Measurements from ENCODE around the gene MRFAP1L1. TPM values are rescaled to one million over a fixed set of nuclear protein-coding genes. Genes with fewer than 3 reads are reported as not detected.

MRFAP1L1 gene
- total and polyA plus RNA-seq, 2 donors (not counting 1 experiment from before 2014, with no cell fraction given), result 12.5 to 57.2 TPM

- DNase-seq, result no peak
- H3K9me3 ChIP-seq (ENCODE audit: control extremely low read depth in 1 of 3, control insufficient read depth in 2 of 3, insufficient read depth in 1 of 3, low read length in 2 of 3), result no peaks in the 10 kb centered on the region
- no peak for TF ChIP-seq CTCF (IDR thresholded peaks at IDR 0.05)
- TF ChIP-seq EZH2 (IDR thresholded peaks at IDR 0.05; ENCODE audit: borderline replicate concordance, insufficient read depth, low read depth, low read length, poor library complexity, severe bottlenecking), result no peak
- H3K4me3 ChIP-seq (ENCODE audit: control extremely low read depth in 1 of 5, extremely low read depth in 1 of 5, insufficient read depth in 1 of 5, low read depth in 2 of 5, low read length in 4 of 5), result no peak overlapping the region
- no peak for ATAC-seq (ENCODE audit: low read depth)
- H3K4me1 Mint-ChIP-seq, result no peaks in the 10 kb centered on the region
- 82% methylated on average over 14 of the region's 16 CpGs for WGBS (ENCODE audit: insufficient coverage)
- no peaks in the 10 kb centered on the region for H4K20me1 ChIP-seq (ENCODE audit: control insufficient read depth, insufficient read depth, low read length, poor library complexity, severe bottlenecking)
- no peak overlapping the region for H2AFZ ChIP-seq (ENCODE audit: insufficient read depth, low read depth, low read length, poor library complexity, severe bottlenecking)
- H3K27me3 Mint-ChIP-seq, result peaks cover 25% of the 10 kb centered on the region
- ChIA-PET POLR2A (no interaction called here), CTCF (interaction anchor here (0.7 to 1.5 kb wide), 3 partner anchors 14 to 338 kb away, joined by 3 to 4 read pairs (median 3); no protein-coding TSS in a partner anchor)
- H3K4me2 ChIP-seq (replicated peaks; ENCODE audit: low read depth, low read length, poor library complexity, severe bottlenecking), result no peak overlapping the region
- no peak overlapping the region for H3K4me3 Mint-ChIP-seq
- H3K4me1 ChIP-seq (ENCODE audit: control insufficient read depth in 2 of 2, insufficient read depth in 2 of 2, low read length in 2 of 2), result no peaks in the 10 kb centered on the region
- H3K9ac ChIP-seq (ENCODE audit: low read length), result no peak overlapping the region
- no peaks in the 10 kb centered on the region for H3K36me3 ChIP-seq (replicated peaks in 1 of 2; ENCODE audit: control extremely low read depth in 1 of 2, control insufficient read depth in 1 of 2, extremely low read depth in 1 of 2, insufficient read depth in 2 of 2, low read length in 1 of 2)
- H3K9me3 Mint-ChIP-seq (ENCODE audit: insufficient read depth), result no peaks in the 10 kb centered on the region
- no peak overlapping the region for H3K27ac ChIP-seq (ENCODE audit: low read length in 2 of 2)
- no peak overlapping the region for H3K27ac Mint-ChIP-seq
- no peaks in the 10 kb centered on the region for H3K79me2 ChIP-seq (ENCODE audit: control insufficient read depth, insufficient read depth, low read length)
- intact Hi-C loops (cut with micrococcal nuclease), result no loop called here
- H3K27me3 ChIP-seq (replicated peaks in 1 of 4; ENCODE audit: control extremely low read depth in 1 of 4, control insufficient read depth in 3 of 4, insufficient read depth in 4 of 4, low read length in 3 of 4), result peaks cover 0 to 3% (median 0%) of the 10 kb centered on the region in 4 experiments
These were observed 24.6 kb upstream of the MRFAP1L1 start for GRCh38 chr4:6734165-6734786.

- Histone ChIP-seq H3K36me3 (replicated peaks in 1 of 2; ENCODE audit: control extremely low read depth in 1 of 2, control insufficient read depth in 1 of 2, extremely low read depth in 1 of 2, insufficient read depth in 2 of 2, low read length in 1 of 2) (no peaks in the 10 kb centered on the region), H3K9ac (ENCODE audit: low read length) (no peak overlapping the region), H2AFZ (ENCODE audit: insufficient read depth, low read depth, low read length, poor library complexity, severe bottlenecking) (no peak overlapping the region), H3K4me1 (ENCODE audit: control insufficient read depth in 2 of 2, insufficient read depth in 2 of 2, low read length in 2 of 2) (no peaks in the 10 kb centered on the region), H3K27ac (ENCODE audit: low read length in 2 of 2) (no peak overlapping the region), H3K79me2 (ENCODE audit: control insufficient read depth, insufficient read depth, low read length) (no peaks in the 10 kb centered on the region), H3K4me3 (ENCODE audit: control extremely low read depth in 1 of 5, extremely low read depth in 1 of 5, insufficient read depth in 1 of 5, low read depth in 2 of 5, low read length in 4 of 5) (no peak overlapping the region), H4K20me1 (ENCODE audit: control insufficient read depth, insufficient read depth, low read length, poor library complexity, severe bottlenecking) (no peaks in the 10 kb centered on the region), H3K27me3 (replicated peaks in 1 of 4; ENCODE audit: control extremely low read depth in 1 of 4, control insufficient read depth in 3 of 4, insufficient read depth in 4 of 4, low read length in 3 of 4) (peaks cover 0 to 3% (median 0%) of the 10 kb centered on the region in 4 experiments), H3K4me2 (replicated peaks; ENCODE audit: low read depth, low read length, poor library complexity, severe bottlenecking) (no peak overlapping the region), H3K9me3 (ENCODE audit: control extremely low read depth in 1 of 3, control insufficient read depth in 2 of 3, insufficient read depth in 1 of 3, low read length in 2 of 3) (no peaks in the 10 kb centered on the region)
- ChIA-PET POLR2A (no interaction called here), CTCF (no interaction called here)
- Mint-ChIP-seq H3K4me1 (no peaks in the 10 kb centered on the region), H3K4me3 (no peak overlapping the region), H3K9me3 (ENCODE audit: insufficient read depth) (no peaks in the 10 kb centered on the region), H3K27me3 (peaks cover 23% of the 10 kb centered on the region), H3K27ac (no peak overlapping the region)
- intact Hi-C loops (cut with micrococcal nuclease), result no loop called here
- 91% methylated on average over 27 of the region's 27 CpGs for WGBS (ENCODE audit: insufficient coverage)
- DNase-seq (no peak), ATAC-seq (ENCODE audit: low read depth) (no peak)
- no peak for TF ChIP-seq EZH2 (IDR thresholded peaks at IDR 0.05; ENCODE audit: borderline replicate concordance, insufficient read depth, low read depth, low read length, poor library complexity, severe bottlenecking)
- no peak for TF ChIP-seq CTCF (IDR thresholded peaks at IDR 0.05)
These were observed 23.9 kb upstream of the MRFAP1L1 start for GRCh38 chr4:6733358-6734164.
